ENCODE results near the gene ABCA3.
"Not testable (repeated sequence)": the region's sequence is repeated elsewhere in the genome, so short reads cannot be mapped to it uniquely, and the experiment has no call there.

DNA sequence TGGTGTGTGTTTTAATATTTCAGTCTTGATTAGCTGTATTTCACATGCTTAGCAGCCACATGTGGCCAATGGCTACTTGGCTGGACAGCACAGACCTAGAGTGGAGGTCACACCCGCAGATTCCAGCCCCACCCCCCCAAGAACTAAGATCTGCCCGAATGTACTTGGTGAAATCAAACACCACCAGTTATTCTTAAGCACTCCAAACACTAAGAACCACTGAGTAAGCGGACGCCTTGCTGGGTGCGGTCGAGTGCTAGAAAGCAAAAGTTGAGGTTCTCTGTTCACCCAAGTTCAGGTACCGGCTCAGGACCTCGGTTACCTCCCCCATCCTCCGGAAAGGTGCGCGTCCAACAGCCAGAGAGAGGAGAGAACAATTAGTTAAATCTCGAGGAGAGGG is 73.6 kb downstream of the ABCA3 start:
- TF ChIP-seq, protein P1, sequence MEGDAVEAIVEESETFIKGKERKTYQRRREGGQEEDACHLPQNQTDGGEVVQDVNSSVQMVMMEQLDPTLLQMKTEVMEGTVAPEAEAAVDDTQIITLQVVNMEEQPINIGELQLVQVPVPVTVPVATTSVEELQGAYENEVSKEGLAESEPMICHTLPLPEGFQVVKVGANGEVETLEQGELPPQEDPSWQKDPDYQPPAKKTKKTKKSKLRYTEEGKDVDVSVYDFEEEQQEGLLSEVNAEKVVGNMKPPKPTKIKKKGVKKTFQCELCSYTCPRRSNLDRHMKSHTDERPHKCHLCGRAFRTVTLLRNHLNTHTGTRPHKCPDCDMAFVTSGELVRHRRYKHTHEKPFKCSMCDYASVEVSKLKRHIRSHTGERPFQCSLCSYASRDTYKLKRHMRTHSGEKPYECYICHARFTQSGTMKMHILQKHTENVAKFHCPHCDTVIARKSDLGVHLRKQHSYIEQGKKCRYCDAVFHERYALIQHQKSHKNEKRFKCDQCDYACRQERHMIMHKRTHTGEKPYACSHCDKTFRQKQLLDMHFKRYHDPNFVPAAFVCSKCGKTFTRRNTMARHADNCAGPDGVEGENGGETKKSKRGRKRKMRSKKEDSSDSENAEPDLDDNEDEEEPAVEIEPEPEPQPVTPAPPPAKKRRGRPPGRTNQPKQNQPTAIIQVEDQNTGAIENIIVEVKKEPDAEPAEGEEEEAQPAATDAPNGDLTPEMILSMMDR (IDR thresholded peaks at IDR 0.05), result not testable (repeated sequence)
- not testable (repeated sequence) for TF ChIP-seq POLR2A, POLR2AphosphoS5 (IDR thresholded peaks at IDR 0.05)

Data from sigmoid colon (tissue), 4 donors.